HG03196 (cell line): ENCODE data around the gene ATP6V0E2.

Experiments
- ATAC-seq: cut with Tn5 transposase; IDR thresholded peaks from one replicate; pipeline ENCODE4 v1.9.1; 2021; ENCODE audit not compliant: unreplicated experiment

The ATP6V0E2 gene

GRCh38 chr7:149838224-149838991, 35.4 kb upstream of the ATP6V0E2 start, which contains the start of gene ZNF862:
ZNF862 (plus strand) TSS chr7:149838375; CDS start chr7:149838612, 237 bp downstream.
- peak; percentile 99 for ATAC-seq

GRCh38 chr7:149838992-149839408, 34.8 kb upstream of the ATP6V0E2 start:
- ATAC-seq: no peak

DNA sequence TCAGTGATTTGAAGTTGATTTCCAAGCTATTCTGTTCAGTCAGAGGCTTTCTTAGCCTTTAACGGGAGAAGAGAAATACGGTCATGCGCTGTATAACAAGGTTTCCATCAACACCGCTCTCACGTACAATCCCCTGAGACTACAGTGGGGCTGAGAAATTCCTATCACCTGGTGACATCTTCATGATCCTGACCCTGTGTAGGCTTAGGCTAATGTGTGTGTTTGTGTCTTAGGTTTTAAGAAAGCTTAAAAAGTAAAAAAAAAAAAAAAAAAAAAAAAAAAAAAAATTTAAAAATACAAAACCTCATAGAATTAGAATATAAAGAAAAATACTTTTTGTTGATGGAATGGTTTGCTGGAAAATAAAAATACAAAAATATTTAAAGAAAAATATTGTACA, 33.8 kb upstream of the ATP6V0E2 start:
- ATAC-seq: no peak

DNA sequence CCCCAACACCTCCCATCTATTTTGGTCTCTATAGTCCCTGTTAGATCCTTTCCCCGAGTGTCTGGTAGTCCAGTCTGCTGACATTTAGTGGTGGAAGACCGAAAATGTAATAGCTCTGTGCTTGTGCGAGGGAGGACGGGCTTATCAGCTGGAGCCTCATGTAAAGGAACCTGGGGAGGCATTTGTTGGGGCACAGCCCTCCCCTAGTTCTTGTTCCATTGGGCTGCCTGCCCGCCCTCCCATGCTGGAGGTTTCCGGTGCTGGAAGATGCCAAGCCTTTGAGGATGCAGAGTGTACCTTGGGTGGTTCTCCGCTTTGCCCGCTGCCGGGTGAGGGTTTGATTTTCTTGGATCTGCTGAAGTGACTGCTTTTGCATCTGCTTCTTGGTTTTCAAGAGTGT, 30.2 kb upstream of the ATP6V0E2 start:
- ATAC-seq: no peak

DNA sequence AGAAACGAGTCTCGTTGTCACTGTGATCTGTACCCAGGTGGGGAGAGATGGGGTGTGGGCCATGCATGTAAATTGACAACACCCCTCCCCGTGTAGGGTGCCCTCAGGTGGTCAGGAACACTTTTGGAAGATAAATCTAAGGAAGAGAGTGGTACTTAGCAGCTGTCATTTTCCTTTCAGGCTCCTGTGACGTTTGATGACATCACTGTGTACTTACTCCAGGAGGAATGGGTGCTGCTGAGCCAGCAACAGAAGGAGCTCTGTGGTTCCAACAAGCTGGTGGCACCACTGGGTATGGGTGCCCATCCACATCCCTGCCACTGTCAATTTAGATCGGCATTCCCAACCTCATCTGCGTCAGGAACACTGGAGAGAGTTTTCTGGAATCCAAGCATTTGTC, 29.3 kb upstream of the ATP6V0E2 start:
- no peak for ATAC-seq

- no peak for ATAC-seq
Observed at GRCh38 chr7:149845257-149845980, 28.4 kb upstream of the ATP6V0E2 start.

GRCh38 chr7:149846021-149846420, 27.7 kb upstream of the ATP6V0E2 start:
- ATAC-seq: no peak

DNA sequence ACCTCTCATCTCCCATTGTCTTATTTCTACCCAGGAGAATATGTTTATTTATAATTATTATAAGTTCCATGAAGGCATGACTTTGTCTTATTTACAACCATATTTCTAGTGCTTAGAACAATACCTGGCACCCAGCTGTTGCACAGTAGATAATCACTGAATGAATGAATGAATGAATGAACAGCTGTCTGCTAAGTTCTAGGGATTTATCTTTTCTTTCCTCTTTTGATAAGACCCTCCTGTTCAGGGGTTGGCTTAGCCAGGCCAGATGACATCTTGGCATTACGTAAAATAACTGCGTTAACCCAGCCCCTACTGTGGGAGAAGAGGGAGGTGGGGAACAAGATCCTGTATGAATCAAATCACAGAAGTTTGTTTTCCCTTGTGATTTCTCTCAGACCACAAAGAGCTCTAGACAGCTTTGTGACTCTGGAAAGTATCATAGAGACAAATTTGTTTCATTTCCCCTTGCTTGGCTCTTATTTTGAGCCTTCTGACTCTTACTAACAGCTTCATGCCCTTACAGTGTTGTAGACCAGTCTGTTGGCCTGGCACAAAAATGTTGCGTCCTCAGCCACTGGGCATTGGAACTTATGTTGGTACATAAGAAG, 27.2 kb upstream of the ATP6V0E2 start:
- ATAC-seq: peak; percentile 63

- no peak for ATAC-seq
Observed at GRCh38 chr7:149849174-149849573, 24.6 kb upstream of the ATP6V0E2 start.

DNA sequence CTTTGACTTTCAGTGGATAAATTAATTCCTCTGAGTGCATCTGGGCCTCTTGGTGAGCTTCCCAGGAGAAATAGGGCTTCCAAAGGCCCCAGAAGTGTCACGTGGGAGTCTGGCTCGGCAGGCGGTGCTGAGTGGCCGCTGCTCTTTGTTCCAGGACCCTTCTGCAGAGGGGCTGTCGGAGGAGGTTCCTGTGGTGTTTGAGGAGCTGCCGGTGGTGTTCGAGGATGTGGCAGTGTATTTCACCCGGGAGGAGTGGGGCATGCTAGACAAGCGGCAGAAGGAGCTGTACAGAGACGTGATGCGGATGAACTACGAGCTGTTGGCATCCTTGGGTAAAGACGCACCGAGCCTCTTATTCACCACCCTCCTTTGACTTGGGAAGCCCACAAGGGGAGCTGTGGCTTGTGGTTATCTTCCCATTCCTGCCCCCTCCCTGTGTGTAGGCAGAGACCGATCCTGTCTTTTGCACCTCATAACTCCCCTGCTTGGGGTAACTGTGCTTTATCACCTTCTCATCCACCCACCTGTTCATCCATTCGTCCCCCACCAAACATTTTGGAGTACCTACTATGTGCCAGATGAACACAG, 23.7 kb upstream of the ATP6V0E2 start:
- ATAC-seq: no peak

DNA sequence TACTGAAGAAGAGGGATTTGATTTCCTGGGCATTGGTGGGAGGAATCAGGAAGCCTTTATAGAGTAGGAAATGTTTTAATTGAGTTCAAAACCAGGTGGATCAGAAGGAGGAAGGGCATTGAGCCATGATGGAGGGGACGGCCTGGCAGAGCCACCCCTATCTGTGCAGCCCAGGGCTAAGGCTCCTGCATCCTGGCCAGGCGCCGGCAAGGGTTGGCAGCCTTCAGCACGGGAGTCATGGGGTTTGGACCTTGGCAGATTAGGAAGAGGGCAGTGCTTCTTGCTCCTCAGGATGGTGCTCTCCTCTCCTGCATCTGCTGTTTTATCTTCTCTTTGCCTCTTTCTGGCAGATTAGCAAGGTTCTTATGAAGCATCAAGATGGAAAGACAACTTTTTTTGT, 23.1 kb upstream of the ATP6V0E2 start:
- ATAC-seq: no peak

- ATAC-seq: no peak
Observed at GRCh38 chr7:149851449-149851848, 22.3 kb upstream of the ATP6V0E2 start.

GRCh38 chr7:149853157-149853556, 20.6 kb upstream of the ATP6V0E2 start:
- no peak for ATAC-seq

- no peak for ATAC-seq
Observed at GRCh38 chr7:149854611-149855360, 19.0 kb upstream of the ATP6V0E2 start.

DNA sequence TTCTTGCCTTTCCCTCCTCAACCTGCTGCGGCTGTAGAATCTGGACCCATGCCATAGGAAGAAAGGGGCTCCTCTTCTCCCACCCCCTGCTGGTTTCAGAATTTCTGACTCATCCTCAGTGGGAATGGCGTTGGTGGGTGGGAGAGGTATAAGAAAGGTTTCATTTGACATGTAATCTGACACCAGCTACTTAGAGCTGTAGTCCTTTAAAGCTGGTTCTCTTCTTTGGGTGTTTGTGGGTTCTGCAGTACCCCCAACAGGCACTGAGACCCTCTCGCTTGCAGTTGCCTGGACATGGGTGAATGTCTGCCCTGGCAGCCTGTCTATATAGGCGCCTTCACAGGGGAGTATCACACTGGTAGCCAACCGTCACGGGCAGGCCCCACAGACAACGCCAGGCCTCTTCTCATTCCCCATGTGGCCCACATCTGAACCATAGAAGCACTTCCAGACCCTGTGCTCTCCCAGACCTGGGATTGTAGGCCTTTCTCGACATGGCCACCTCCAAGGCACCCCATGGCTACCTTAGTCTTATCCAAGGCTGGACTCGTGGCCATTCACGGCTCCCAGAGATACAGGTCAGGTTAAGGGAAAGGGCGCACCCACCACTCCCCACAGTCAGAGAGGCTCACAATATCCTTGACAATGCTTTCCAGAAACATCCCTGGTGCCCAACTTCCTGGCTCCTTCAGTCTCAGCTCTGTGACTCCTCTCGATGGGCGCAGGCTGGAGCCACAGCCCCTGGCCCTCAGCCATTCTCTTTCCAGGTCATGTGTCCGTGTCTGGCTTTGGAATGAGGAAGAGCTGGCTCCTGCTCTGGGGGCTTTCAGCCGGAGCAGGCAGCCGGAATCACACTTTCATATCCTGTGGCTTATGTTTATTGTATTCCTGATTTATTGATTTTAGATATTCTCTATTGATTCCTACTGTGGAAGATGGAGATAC, 18.1 kb upstream of the ATP6V0E2 start:
- no peak for ATAC-seq

- ATAC-seq: no peak
Observed at GRCh38 chr7:149856583-149856982, 17.2 kb upstream of the ATP6V0E2 start.

GRCh38 chr7:149859369-149859768, 14.4 kb upstream of the ATP6V0E2 start:
- ATAC-seq: no peak

DNA sequence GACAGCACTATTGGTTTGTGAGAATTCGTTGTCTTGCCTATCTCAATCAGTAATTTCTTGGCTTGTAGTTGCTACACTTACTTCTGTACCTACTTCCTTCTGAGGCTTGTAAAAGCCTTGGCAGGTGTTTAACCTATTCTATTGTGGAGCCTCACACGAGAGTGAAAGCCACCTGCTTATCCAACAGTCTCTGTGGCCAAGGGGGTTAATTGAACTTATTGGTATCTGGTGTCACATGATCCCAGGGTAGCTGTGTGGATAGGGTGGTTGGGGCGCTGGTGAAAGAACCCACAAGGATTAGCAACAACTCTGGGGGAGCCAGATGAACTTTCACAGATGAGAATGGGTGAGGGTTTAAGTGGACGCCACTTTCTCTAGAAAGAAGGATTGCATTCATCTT, 13.9 kb upstream of the ATP6V0E2 start:
- ATAC-seq: no peak

DNA sequence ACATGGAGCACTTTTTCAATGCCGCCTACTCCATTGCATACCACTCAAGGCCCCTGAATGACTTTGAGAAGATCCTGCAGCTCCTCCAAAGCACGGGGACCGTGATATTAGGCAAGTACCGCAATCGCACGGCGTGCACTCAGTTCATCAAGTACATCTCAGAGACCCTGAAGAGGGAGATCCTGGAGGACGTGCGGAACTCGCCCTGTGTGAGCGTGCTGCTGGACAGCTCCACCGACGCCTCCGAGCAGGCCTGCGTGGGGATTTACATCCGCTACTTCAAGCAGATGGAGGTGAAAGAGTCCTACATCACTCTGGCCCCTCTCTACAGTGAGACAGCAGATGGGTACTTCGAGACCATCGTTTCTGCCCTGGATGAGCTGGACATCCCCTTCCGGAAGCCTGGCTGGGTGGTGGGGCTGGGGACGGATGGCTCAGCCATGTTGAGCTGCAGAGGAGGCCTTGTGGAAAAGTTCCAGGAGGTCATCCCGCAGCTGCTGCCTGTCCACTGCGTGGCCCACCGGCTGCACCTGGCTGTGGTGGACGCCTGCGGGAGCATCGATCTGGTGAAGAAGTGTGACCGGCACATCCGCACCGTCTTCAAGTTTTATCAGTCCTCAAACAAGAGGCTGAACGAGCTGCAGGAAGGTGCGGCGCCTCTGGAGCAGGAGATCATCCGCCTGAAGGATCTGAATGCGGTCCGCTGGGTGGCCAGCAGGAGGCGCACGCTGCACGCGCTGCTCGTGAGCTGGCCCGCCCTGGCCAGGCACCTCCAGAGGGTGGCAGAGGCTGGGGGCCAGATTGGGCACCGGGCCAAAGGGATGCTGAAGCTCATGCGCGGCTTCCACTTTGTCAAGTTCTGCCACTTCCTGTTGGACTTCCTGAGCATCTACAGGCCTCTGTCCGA, 12.7 kb upstream of the ATP6V0E2 start:
- ATAC-seq: no peak
